Spleen (tissue), 11 donors: ENCODE results near the gene PRDM13. TPM values are rescaled to one million over a fixed set of nuclear protein-coding genes. Genes with fewer than 3 reads are reported as not detected.

Experiments
- DNase-seq: peaks from one replicate; pipeline ENCODE4 v3.0.0-alpha.2; 2020
- H3K27ac ChIP-seq, 8 donors: fragments of 200-600 bp; sonication (generic) in 7 of 8; 1 replicate in 4 of 8; 2 replicates in 4 of 8; pipeline versions ENCODE4 v1.5.0 to v1.8.0; 2016 to 2021; ENCODE audit warnings: inconsistent platforms in 4 of 8, mild to moderate bottlenecking in 4 of 8, moderate library complexity in 1 of 8
- H3K27me3 ChIP-seq, 7 donors: fragments of 200-600 bp; sonication (generic) in 6 of 7; replicated peaks in 1 of 7; 1 replicate in 4 of 7; 2 replicates in 3 of 7; pipeline versions ENCODE4 v1.5.0 to v1.8.0; 2016 to 2021; ENCODE audit warnings: inconsistent platforms in 3 of 7, mild to moderate bottlenecking in 1 of 7
- H3K36me3 ChIP-seq, 6 donors: fragments of 200-600 bp; sonication (generic) in 5 of 6; 1 replicate in 4 of 6; 2 replicates in 2 of 6; pipeline versions ENCODE4 v1.5.0 to v1.8.0; 2016 to 2021; ENCODE audit warnings: inconsistent platforms in 2 of 6
- H3K4me1 ChIP-seq, 6 donors: fragments of 200-600 bp; sonication (generic) in 5 of 6; 1 replicate in 3 of 6; 2 replicates in 3 of 6; pipeline versions ENCODE4 v1.5.0 to v1.8.0; 2016 to 2021; ENCODE audit warnings: inconsistent platforms in 3 of 6
- H3K4me3 ChIP-seq, 8 donors: fragments of 200-600 bp; sonication (generic) in 7 of 8; 1 replicate in 4 of 8; 2 replicates in 4 of 8; pipeline versions ENCODE4 v1.5.0 to v1.8.0; 2016 to 2021; ENCODE audit warnings: inconsistent platforms in 4 of 8, mild to moderate bottlenecking in 4 of 8, moderate library complexity in 2 of 8
- H3K9me3 ChIP-seq, 8 donors: fragments of 200-600 bp; sonication (generic) in 7 of 8; 1 replicate in 4 of 8; 2 replicates in 4 of 8; pipeline versions ENCODE4 v1.5.0 to v1.8.0; 2016 to 2021; ENCODE audit warnings: inconsistent platforms in 4 of 8
- CTCF ChIP-seq, 11 experiments: fragments of 200-600 bp in 7 of 11; fragments of 450-650 bp in 4 of 11; sonication (generic) in 4 of 11; IDR thresholded peaks in 8 of 11; conservative IDR thresholded peaks in 3 of 11; 1 replicate in 7 of 11; 2 replicates in 4 of 11; pipeline versions ENCODE4 v1.4.0 to v1.8.0; 2016 to 2021; ENCODE audit warnings: antibody characterized with exemption in 11 of 11, inconsistent platforms in 4 of 11, mild to moderate bottlenecking in 1 of 11
- POLR2A ChIP-seq, 3 donors: fragments of 450-650 bp; IDR thresholded peaks; one replicate each; pipeline ENCODE4 v1.5.1; 2017; ENCODE audit warnings: antibody characterized with exemption in 3 of 3, mild to moderate bottlenecking in 1 of 3
- POLR2AphosphoS5 ChIP-seq, 3 donors: sonication (generic); formaldehyde crosslinking; IDR thresholded peaks; one replicate each; pipeline ENCODE4 v1.5.1; 2017; ENCODE audit warnings: antibody characterized with exemption in 3 of 3
- WGBS, 5 donors: extraction: QIAGEN DNeasy Blood & Tissue Kit in 3 of 5; methylation state at CpG; one replicate each; pipeline versions ENCODE4 v1.1.5 to v1.1.7; 2013 to 2018; 5-methylcytosine and 5-hydroxymethylcytosine counted together
- intact Hi-C: fragments of 100-400 bp; cut with DNase I; formaldehyde crosslinking; loops from one replicate; pipeline ENCODE4 v1.15.0; 2023; ENCODE audit warnings: low total_unique reads
- polyA plus RNA-seq, 3 donors: library from polyadenylated mRNA; stranded (reverse); fragments of 200-250 nt; gene quantifications; one replicate each; pipeline ENCODE4 v1.2.1, GENCODE V29; 2013
- small RNA-seq, 4 donors: library from RNA; depleted of rRNA; stranded (forward); fragments of <200 nt; gene quantifications; one replicate each; pipeline ENCODE3, GENCODE V24; 2016
- total RNA-seq, 7 donors: library from RNA; depleted of rRNA in 3 of 7; stranded (reverse); fragments of >200 nt in 3 of 7; fragmentation: NEBNext Ultra II Directional in 4 of 7; extraction: Animal tissue kit (Norgen Biotek cat#: 25700) in 4 of 7; gene quantifications; one replicate each; pipeline versions ENCODE4 v1.1.0 to v1.2.1, GENCODE V29; 2016 to 2021
- donor health status: healthy with polysubstance abuse.
- donor health status: DM: no; HTN: no; CAD: no; lungs with moderate emphysema.
- donor health status: DM: no; HTN: no; CAD: no.
- donor health status: Bipolar disorder and iron deficiency.
- donor health status: healthy.
- donor health status: DM: no; HTN: no; CAD: no.
- donor health status: DM: yes; HTN: yes; CAD: no.

Gene PRDM13
- total and polyA plus RNA-seq, 10 donors = 0.02 TPM; not detected in 9

GRCh38 chr6:99660206-99660605, 53.6 kb downstream of the PRDM13 start:
- WGBS, 5 donors = 21 to 44% (median 30%) methylated on average over 1 of the region's 1 CpG
- no peaks in the 10 kb centered on the region for H3K4me1 ChIP-seq
- no peak overlapping the region for H3K27ac ChIP-seq
- intact Hi-C loops = no loop called here
- TF ChIP-seq CTCF (IDR thresholded peaks at IDR 0.05 in 8 of 11, conservative IDR thresholded peaks at IDR 0.05 in 3 of 11) (no peak), POLR2AphosphoS5 (IDR thresholded peaks at IDR 0.05) (no peak), POLR2A (IDR thresholded peaks at IDR 0.05) (no peak)
- no peaks in the 10 kb centered on the region for H3K27me3 ChIP-seq
- H3K36me3 ChIP-seq = no peaks in the 10 kb centered on the region
- H3K9me3 ChIP-seq = no peaks in the 10 kb centered on the region
- no peak for DNase-seq
- H3K4me3 ChIP-seq = no peak overlapping the region

GRCh38 chr6:99661870-99662269, 55.2 kb downstream of the PRDM13 start:
- 46 to 95% (median 93%) methylated on average over 1 of the region's 1 CpG for whole genome bisulfite sequencing, 5 donors
- intact Hi-C loops = no loop called here
- no peak for TF ChIP-seq CTCF (IDR thresholded peaks at IDR 0.05 in 8 of 11, conservative IDR thresholded peaks at IDR 0.05 in 3 of 11)
- Histone ChIP-seq H3K27ac (no peak overlapping the region), H3K9me3 (no peaks in the 10 kb centered on the region), H3K4me1 (no peaks in the 10 kb centered on the region), H3K27me3 (no peaks in the 10 kb centered on the region), H3K4me3 (no peak overlapping the region), H3K36me3 (no peaks in the 10 kb centered on the region)
- no peak for DNase-seq

- Histone ChIP-seq H3K9me3 (no peaks in the 10 kb centered on the region), H3K4me3 (no peak overlapping the region), H3K27me3 (no peaks in the 10 kb centered on the region), H3K36me3 (no peaks in the 10 kb centered on the region), H3K27ac (no peak overlapping the region), H3K4me1 (no peaks in the 10 kb centered on the region)
- 27 to 45% (median 33%) methylated on average over 1 of the region's 1 CpG for WGBS, 5 donors
- DNase-seq = no peak
- intact Hi-C loops = no loop called here
- TF ChIP-seq POLR2A (IDR thresholded peaks at IDR 0.05) (no peak), POLR2AphosphoS5 (IDR thresholded peaks at IDR 0.05) (no peak), CTCF (IDR thresholded peaks at IDR 0.05 in 8 of 11, conservative IDR thresholded peaks at IDR 0.05 in 3 of 11) (no peak)
Observed at GRCh38 chr6:99662616-99663015, 56.0 kb downstream of the PRDM13 start.

Small RNA genes lying within 50 kb of the gene (small RNA-seq; reads per million reads assigned to genes)
- 0 reads per million in 4 donors for gene RF00019

Other genes starting within 250 kb of the PRDM13 start
- gene COQ3, start 212.6 kb upstream of the PRDM13 start, total RNA-seq = 1 to 10 TPM; 3.2 to 8.2 (median 4.9) TPM
- gene COQ3, start 212.6 kb upstream of the PRDM13 start, polyA plus RNA-seq = 10 to 100 TPM in 1 of 3 donors, 1 to 10 TPM in 2; 7.7 to 16.8 (median 9.8) TPM
- 100 to 1,000 TPM; 143 to 338 (median 181) TPM for gene PNISR, start 181.5 kb upstream of the PRDM13 start, total RNA-seq
- 10 to 100 TPM; 44.0 to 52.9 (median 45.7) TPM for gene PNISR, start 181.5 kb upstream of the PRDM13 start, polyA plus RNA-seq
- gene USP45, start 91.4 kb upstream of the PRDM13 start, total RNA-seq = 10 to 100 TPM; 14.6 to 42.2 (median 18.3) TPM
- gene USP45, start 91.4 kb upstream of the PRDM13 start, polyA plus RNA-seq = 1 to 10 TPM; 3.6 to 4.9 (median 3.7) TPM
- gene CCNC, start 38.2 kb upstream of the PRDM13 start, total RNA-seq = 10 to 100 TPM; 40.0 to 66.0 (median 44.5) TPM
- 10 to 100 TPM; 28.8 to 32.7 (median 30.0) TPM for gene CCNC, start 38.2 kb upstream of the PRDM13 start, polyA plus RNA-seq